ENCODE results near the gene REC8. TPM values are rescaled to one million over a fixed set of nuclear protein-coding genes. Genes with fewer than 3 reads are reported as not detected.

The REC8 gene
- total and polyA plus RNA-seq, 2 of the 13 experiments (the other 11 are each of a cell fraction or from before 2014, with no cell fraction given) = 3.4 to 14.7 TPM

DNA sequence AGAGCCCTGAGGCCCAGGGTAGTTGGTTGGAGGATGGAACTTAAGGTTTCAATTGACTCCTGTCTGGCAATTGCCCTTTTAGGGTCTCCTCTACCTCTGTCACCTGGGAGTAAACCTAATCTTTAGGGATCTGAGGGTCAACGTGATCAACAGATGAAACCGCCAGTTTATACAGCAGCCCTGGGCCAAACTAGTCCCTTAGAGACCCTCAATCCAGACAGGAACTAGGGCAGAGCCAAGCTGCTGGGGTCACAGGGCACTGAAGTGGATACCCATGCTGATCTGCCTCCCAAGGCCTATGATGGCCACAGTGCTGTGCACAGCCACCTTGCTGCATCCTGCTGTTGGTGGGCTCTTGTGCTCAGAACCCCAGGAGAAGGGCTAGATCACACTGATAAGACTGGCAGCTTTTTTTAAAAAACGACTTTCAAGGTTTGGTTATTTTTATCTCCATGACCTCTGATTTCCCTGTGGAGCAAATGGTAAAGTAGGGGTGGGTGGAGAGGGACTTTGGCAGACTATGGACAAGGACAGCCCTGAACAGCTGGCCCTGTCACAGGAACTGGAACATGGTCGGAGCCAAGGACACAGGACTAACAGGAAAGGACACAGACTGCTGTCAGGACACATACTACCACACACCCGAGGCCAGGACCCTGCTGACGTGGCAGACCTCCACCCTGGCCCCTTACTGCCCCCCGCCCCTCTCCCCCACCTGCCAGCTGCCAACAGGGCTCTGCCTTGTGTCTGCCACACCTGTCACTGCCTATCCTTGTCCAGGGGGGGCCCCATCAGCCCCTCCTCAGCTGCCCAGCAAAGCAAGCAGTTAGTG lies 40.9 kb upstream of the REC8 start (continued):
- TF ChIP-seq KLF13 (CRISPR knock-in tag; IDR thresholded peaks at IDR 0.05) = no peak; the same call in 1 of the 2 replicates
- TF ChIP-seq MAFK (conservative IDR thresholded peaks at IDR 0.05 in 1 of 2, IDR thresholded peaks at IDR 0.05 in 1 of 2; ENCODE audit: low read length in 2 of 2) = no peak
- no peak for TF ChIP-seq ZNF225 (CRISPR knock-in tag; IDR thresholded peaks at IDR 0.05)
- peak; percentile 71; the same call in 1 of the 2 replicates for TF ChIP-seq ELF3 (CRISPR knock-in tag; IDR thresholded peaks at IDR 0.05)
- 0 out of 2 replicates have a peak, but pooled peaks have one; percentile 42 for TF ChIP-seq ZFYVE20 (CRISPR knock-in tag; IDR thresholded peaks at IDR 0.05; ENCODE audit: borderline replicate concordance, low read depth)
- TF ChIP-seq ZNF326 (CRISPR knock-in tag; IDR thresholded peaks at IDR 0.05; ENCODE audit: borderline replicate concordance) = no peak
- TF ChIP-seq CEBPB (IDR thresholded peaks at IDR 0.05; ENCODE audit: borderline replicate concordance, low read depth, low read length) = no peak
- no peak for TF ChIP-seq ZKSCAN1 (IDR thresholded peaks at IDR 0.05; ENCODE audit: low read length)
- no peak for TF ChIP-seq ZNF530 (CRISPR knock-in tag; IDR thresholded peaks at IDR 0.05; ENCODE audit: low read depth)
- TF ChIP-seq, protein P1, sequence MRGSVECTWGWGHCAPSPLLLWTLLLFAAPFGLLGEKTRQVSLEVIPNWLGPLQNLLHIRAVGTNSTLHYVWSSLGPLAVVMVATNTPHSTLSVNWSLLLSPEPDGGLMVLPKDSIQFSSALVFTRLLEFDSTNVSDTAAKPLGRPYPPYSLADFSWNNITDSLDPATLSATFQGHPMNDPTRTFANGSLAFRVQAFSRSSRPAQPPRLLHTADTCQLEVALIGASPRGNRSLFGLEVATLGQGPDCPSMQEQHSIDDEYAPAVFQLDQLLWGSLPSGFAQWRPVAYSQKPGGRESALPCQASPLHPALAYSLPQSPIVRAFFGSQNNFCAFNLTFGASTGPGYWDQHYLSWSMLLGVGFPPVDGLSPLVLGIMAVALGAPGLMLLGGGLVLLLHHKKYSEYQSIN (CRISPR knock-in tag; IDR thresholded peaks at IDR 0.05; ENCODE audit: borderline replicate concordance) = no peak
- no peak for TF ChIP-seq ZNF746 (CRISPR knock-in tag; IDR thresholded peaks at IDR 0.05)
- peak; percentile 46; the same call in 1 of the 2 replicates for TF ChIP-seq SP5 (CRISPR knock-in tag; IDR thresholded peaks at IDR 0.05; ENCODE audit: borderline replicate concordance, low read depth)
- TF ChIP-seq HOMEZ (CRISPR knock-in tag; IDR thresholded peaks at IDR 0.05; ENCODE audit: low read depth) = peak; percentile 80; the same call in 1 of the 2 replicates
- 0 out of 2 replicates have a peak, but pooled peaks have one; percentile 29 for TF ChIP-seq ZNF333 (CRISPR knock-in tag; IDR thresholded peaks at IDR 0.05; ENCODE audit: borderline replicate concordance)
- TF ChIP-seq ZNF383 (CRISPR knock-in tag; IDR thresholded peaks at IDR 0.05; ENCODE audit: borderline replicate concordance) = no peak
- TF ChIP-seq ZNF549 (CRISPR knock-in tag; IDR thresholded peaks at IDR 0.05) = no peak
- peak; percentile 88 for TF ChIP-seq ZNF274 (CRISPR knock-in tag; IDR thresholded peaks at IDR 0.05)
- no peak for TF ChIP-seq CAMTA2 (CRISPR knock-in tag; IDR thresholded peaks at IDR 0.05; ENCODE audit: borderline replicate concordance)
- TF ChIP-seq SIN3B (IDR thresholded peaks at IDR 0.05; ENCODE audit: low read length) = no peak
- TF ChIP-seq ZNF609 (CRISPR knock-in tag; IDR thresholded peaks at IDR 0.05; ENCODE audit: borderline replicate concordance) = peak; percentile 81; the same call in 1 of the 2 replicates
- TF ChIP-seq E2F5 (CRISPR knock-in tag; conservative IDR thresholded peaks at IDR 0.05) = no peak

Data from HepG2 (cell line).